AG09309 (cell line): Measurements from ENCODE around the gene PIR.

Experiments
- DNase-seq: peaks from one replicate; pipeline ENCODE4 v3.0.0-alpha.2; 2010; ENCODE audit warnings: low read depth
- H3K4me3 ChIP-seq: 2 replicates; pipeline ENCODE4 v1.5.1; 2011; ENCODE audit warnings: mild to moderate bottlenecking, low read depth, low read length, moderate library complexity; ENCODE audit not compliant: control insufficient read depth
- CTCF ChIP-seq: IDR thresholded peaks from 2 replicates; pipeline ENCODE4 v1.5.1; 2011; ENCODE audit warnings: mild to moderate bottlenecking, low read depth, low read length, inconsistent platforms; ENCODE audit not compliant: insufficient read depth, control insufficient read depth; ENCODE audit errors: missing control alignments

The PIR gene

GRCh38 chrX:15404401-15405096 lies 88.6 kb downstream of the PIR start:
- no peak overlapping the region for H3K4me3 ChIP-seq
- DNase-seq, result no peak
- no peak for TF ChIP-seq CTCF

GRCh38 chrX:15401378-15401777 lies 91.8 kb downstream of the PIR start:
- no peak overlapping the region for H3K4me3 ChIP-seq
- no peak for TF ChIP-seq CTCF
- DNase-seq, result no peak

GRCh38 chrX:15399962-15400391 lies 93.2 kb downstream of the PIR start:
- DNase-seq, result no peak
- H3K4me3 ChIP-seq, result no peak overlapping the region
- no peak for TF ChIP-seq CTCF

GRCh38 chrX:15398874-15399273 lies 94.3 kb downstream of the PIR start:
- no peak for DNase-seq
- TF ChIP-seq CTCF, result no peak
- no peak overlapping the region for H3K4me3 ChIP-seq

GRCh38 chrX:15395789-15396188 lies 97.3 kb downstream of the PIR start:
- no peak overlapping the region for H3K4me3 ChIP-seq
- no peak for DNase-seq
- no peak for TF ChIP-seq CTCF

- no peak for DNase-seq
- no peak overlapping the region for H3K4me3 ChIP-seq
- TF ChIP-seq CTCF, result no peak
These were observed 101.3 kb downstream of the PIR start for GRCh38 chrX:15391850-15392249.
